OCI-LY7 (cell line): ENCODE results near the gene ATP6V1A. TPM values are rescaled to one million over a fixed set of nuclear protein-coding genes. Genes with fewer than 3 reads are reported as not detected.

Experiments used
- BruUV-seq: library from RNA; stranded (reverse); fragments of 400-500 nt; replicated peaks from 2 replicates; lab custom pipeline; 2021; lab: Mats Ljungman, UMichigan
- CTCF ChIA-PET: fragments of 300-600 bp; sonication (Branson Sonifier 250); formaldehyde crosslinking; loops from one replicate; lab custom pipeline; 2022; ENCODE audit warnings: antibody characterized with exemption; ENCODE audit not compliant: unreplicated experiment; lab: Charles Lee
- POLR2A ChIA-PET: fragments of 300-600 bp; sonication (Branson Sonifier 250); formaldehyde crosslinking; loops from one replicate; lab custom pipeline; 2022; ENCODE audit warnings: antibody characterized with exemption; lab: Charles Lee
- DNase-seq: peaks from one replicate; pipeline ENCODE4 v3.0.0-alpha.2; 2015; ENCODE audit warnings: low spot score
- H2AFZ ChIP-seq: fragments of 200-600 bp; sonication (generic), shearing (Covaris generic); 2 replicates; pipeline ENCODE4 v1.6.1; 2014; ENCODE audit warnings: mild to moderate bottlenecking, antibody characterized with exemption, low read length, moderate library complexity
- H3K27ac ChIP-seq: fragments of 200-600 bp; sonication (generic); 2 replicates; pipeline ENCODE4 v1.5.1; 2014; ENCODE audit warnings: mixed run types, low read depth, mild to moderate bottlenecking, moderate library complexity, low read length, inconsistent platforms; ENCODE audit not compliant: poor library complexity, severe bottlenecking
- H3K36me3 ChIP-seq: fragments of 200-600 bp; sonication (generic); 2 replicates; pipeline ENCODE4 v1.6.1; 2014; ENCODE audit warnings: mild to moderate bottlenecking, antibody characterized with exemption, low read length, moderate library complexity, mixed read lengths; ENCODE audit not compliant: insufficient read depth
- H3K4me1 ChIP-seq: fragments of 200-600 bp; sonication (generic); 2 replicates; pipeline ENCODE4 v1.5.1; 2014; ENCODE audit warnings: mild to moderate bottlenecking, low read length; ENCODE audit not compliant: insufficient read depth, poor library complexity, severe bottlenecking
- H3K4me2 ChIP-seq: fragments of 200-600 bp; sonication (generic); 2 replicates; pipeline ENCODE4 v1.6.1; 2014; ENCODE audit warnings: mild to moderate bottlenecking, low read length
- H3K4me3 ChIP-seq: fragments of 200-600 bp; sonication (generic); 2 replicates; pipeline ENCODE4 v1.5.1; 2014; ENCODE audit warnings: mild to moderate bottlenecking, low read depth, low read length; ENCODE audit not compliant: poor library complexity, severe bottlenecking
- H3K79me2 ChIP-seq: fragments of 200-600 bp; sonication (generic); 2 replicates; pipeline ENCODE4 v1.6.1; 2016; ENCODE audit warnings: low read depth, mild to moderate bottlenecking, low read length, moderate library complexity, mixed read lengths; ENCODE audit not compliant: insufficient read depth
- H3K9me2 ChIP-seq: fragments of 200-600 bp; sonication (generic); 2 replicates; pipeline ENCODE4 v1.6.1; 2016; ENCODE audit warnings: mild to moderate bottlenecking, low read length, mixed read lengths; ENCODE audit not compliant: insufficient read depth
- H3K9me3 ChIP-seq: fragments of 200-600 bp; sonication (generic); 2 replicates; pipeline ENCODE4 v1.6.1; 2014; ENCODE audit warnings: mild to moderate bottlenecking, mixed run types, low read length, mixed read lengths
- H4K20me1 ChIP-seq: fragments of 200-600 bp; sonication (generic); 2 replicates; pipeline ENCODE4 v1.6.1; 2014; ENCODE audit warnings: mild to moderate bottlenecking, antibody characterized with exemption, low read length, moderate library complexity, mixed read lengths; ENCODE audit not compliant: insufficient read depth
- CTCF ChIP-seq: fragments of 200-600 bp; sonication (generic); conservative IDR thresholded peaks from 2 replicates; pipeline ENCODE4 v1.5.1; 2014; ENCODE audit warnings: mild to moderate bottlenecking, antibody characterized with exemption, low read length, moderate library complexity, mixed read lengths
- EZH2phosphoT487 ChIP-seq: fragments of 200-600 bp; sonication (generic); IDR thresholded peaks from 2 replicates; pipeline ENCODE4 v1.6.1; 2018; ENCODE audit warnings: low read depth, borderline replicate concordance, mild to moderate bottlenecking, mixed run types, antibody characterized with exemption, low read length, moderate library complexity, mixed read lengths
- intact Hi-C: fragments of 100-400 bp; cut with micrococcal nuclease; formaldehyde crosslinking; loops from one replicate; pipeline ENCODE4 v1.10.0; 2022; ENCODE audit not compliant: unreplicated experiment
- total RNA-seq, 2 experiments: library from RNA; depleted of rRNA in 1 of 2; stranded (reverse); fragments of >200 nt in 1 of 2; shearing (Covaris generic) in 1 of 2; gene quantifications; 2 replicates each; pipeline ENCODE4 v1.2.3, GENCODE V29; 2014 to 2022

The ATP6V1A gene
- total RNA-seq, 2 experiments from 2014 or later, result 26.5 to 77.3 TPM

DNA sequence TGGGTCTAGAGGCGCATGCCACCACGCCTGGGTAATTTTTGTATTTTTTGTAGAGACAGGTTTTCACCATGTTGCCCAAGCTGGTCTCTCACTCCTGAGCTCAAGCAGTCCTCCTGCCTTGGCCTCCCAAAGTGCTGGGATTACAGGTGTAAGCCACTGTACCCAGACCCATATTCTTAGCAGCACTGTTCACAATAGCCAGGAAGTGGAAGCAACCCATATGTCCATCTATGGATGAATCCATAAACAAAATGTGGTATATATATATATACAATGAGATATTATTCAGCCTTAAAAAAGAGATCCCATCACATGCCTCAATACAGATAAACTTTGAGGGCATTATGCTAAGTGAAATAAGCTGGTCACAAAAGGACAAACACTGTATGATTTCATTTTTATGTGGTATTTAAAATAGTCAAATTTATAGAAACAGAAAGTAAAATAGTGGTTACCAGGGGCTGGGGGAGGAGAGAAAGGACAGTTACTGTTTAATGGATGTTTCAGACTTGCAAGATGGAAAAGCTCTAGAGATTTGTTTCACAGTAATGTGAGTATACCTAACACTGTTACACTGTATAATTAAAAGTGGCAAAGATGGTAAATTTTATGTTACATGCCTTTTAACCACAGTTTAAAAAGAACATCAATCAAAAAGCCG lies 56.1 kb downstream of the ATP6V1A start:
- Histone ChIP-seq H3K27ac (no peak overlapping the region), H4K20me1 (no peaks in the 10 kb centered on the region), H3K79me2 (no peaks in the 10 kb centered on the region), H3K4me1 (no peaks in the 10 kb centered on the region), H2AFZ (no peak overlapping the region), H3K9me2 (no peaks in the 10 kb centered on the region), H3K4me2 (no peak overlapping the region), H3K4me3 (no peak overlapping the region), H3K36me3 (peaks cover 83% of the 10 kb centered on the region), H3K9me3 (no peaks in the 10 kb centered on the region)
- no peak for DNase-seq
- no peak for TF ChIP-seq EZH2phosphoT487
- ChIA-PET POLR2A (interaction anchor here (0.9 to 1.7 kb wide), 5 partner anchors 10 to 82 kb away, joined by 3 to 7 read pairs (median 4); no protein-coding TSS in a partner anchor), CTCF (no interaction called here)
- no TSS peak for BruUV-seq
- intact Hi-C loops, result no loop called here

DNA sequence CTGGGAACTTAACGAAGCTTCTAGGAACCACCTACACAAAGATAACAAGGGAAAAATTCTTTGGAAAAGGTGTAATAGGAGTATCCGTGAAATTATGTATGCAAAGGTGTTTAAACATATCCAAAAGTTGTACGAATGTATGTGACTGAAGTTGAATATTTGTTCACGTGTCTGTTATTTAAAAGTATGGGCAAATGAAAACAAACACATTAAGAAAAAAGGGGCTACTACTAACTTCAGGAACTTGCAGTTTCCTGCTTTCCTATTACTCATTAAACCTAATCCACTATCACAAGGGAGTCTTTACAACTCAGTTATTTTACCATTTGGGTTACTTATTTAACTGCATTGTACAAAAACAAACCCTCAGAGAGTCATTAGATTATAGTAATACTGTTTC lies 57.8 kb downstream of the ATP6V1A start:
- Histone ChIP-seq H3K9me3 (no peaks in the 10 kb centered on the region), H4K20me1 (no peaks in the 10 kb centered on the region), H3K79me2 (no peaks in the 10 kb centered on the region), H2AFZ (no peak overlapping the region), H3K4me2 (no peak overlapping the region), H3K36me3 (peaks cover 73% of the 10 kb centered on the region), H3K4me1 (no peaks in the 10 kb centered on the region), H3K9me2 (no peaks in the 10 kb centered on the region), H3K27ac (no peak overlapping the region), H3K4me3 (no peak overlapping the region)
- POLR2A ChIA-PET, result no interaction called here
- no peak for TF ChIP-seq CTCF
- no peak for TF ChIP-seq EZH2phosphoT487
- CTCF ChIA-PET, result no interaction called here
- no TSS peak for BruUV-seq
- intact Hi-C loops, result no loop called here
- no peak for DNase-seq

- POLR2A ChIA-PET, result no interaction called here
- Histone ChIP-seq H3K79me2 (no peaks in the 10 kb centered on the region), H3K4me3 (no peak overlapping the region), H3K36me3 (peaks cover 71% of the 10 kb centered on the region), H3K27ac (no peak overlapping the region), H4K20me1 (no peaks in the 10 kb centered on the region), H3K4me2 (no peak overlapping the region), H3K9me2 (no peaks in the 10 kb centered on the region), H3K4me1 (no peaks in the 10 kb centered on the region), H2AFZ (no peak overlapping the region), H3K9me3 (no peaks in the 10 kb centered on the region)
- DNase-seq, result no peak
- TF ChIP-seq CTCF, result no peak
- no TSS peak for BruUV-seq
- intact Hi-C loops, result no loop called here
- CTCF ChIA-PET, result no interaction called here
Observed at GRCh38 chr3:113805249-113805648, 58.4 kb downstream of the ATP6V1A start.
